CD4-positive, alpha-beta memory T cell (primary cell): ENCODE data around the gene RANBP2. TPM values are rescaled to one million over a fixed set of nuclear protein-coding genes. Genes with fewer than 3 reads are reported as not detected.
"Not testable (repeated sequence)": the region's sequence is repeated elsewhere in the genome, so short reads cannot be mapped to it uniquely, and the experiment has no call there.

ENCODE experiments used
- CTCF ChIA-PET: fragments of 350-600 bp; sonication (Branson Sonifier 250); formaldehyde crosslinking; loops from one replicate; lab custom pipeline; 2021; ENCODE audit warnings: inconsistent platforms; ENCODE audit not compliant: partially characterized antibody; lab: Charles Lee
- POLR2A ChIA-PET: fragments of 350-600 bp; sonication (Branson Sonifier 250); formaldehyde crosslinking; loops from one replicate; lab custom pipeline; 2021; ENCODE audit not compliant: partially characterized antibody; lab: Charles Lee
- DNase-seq, 5 donors: peaks; one replicate each; pipeline versions ENCODE4 v3.0.0 to v3.0.0-alpha.2; 2020 to 2022; ENCODE audit warnings: mixed read lengths in 1 of 5
- H3K27ac ChIP-seq: one replicate; pipeline ENCODE4 v1.7.0; 2013; ENCODE audit warnings: low read depth, low read length
- H3K27me3 ChIP-seq: 2 replicates; pipeline ENCODE4 v1.7.0; 2013; ENCODE audit warnings: mild to moderate bottlenecking, low read length, moderate library complexity; ENCODE audit not compliant: insufficient read depth
- H3K36me3 ChIP-seq: 2 replicates; pipeline ENCODE4 v1.7.0; 2013; ENCODE audit warnings: mild to moderate bottlenecking, low read length, moderate library complexity; ENCODE audit not compliant: insufficient read depth
- H3K4me1 ChIP-seq: 2 replicates; pipeline ENCODE4 v1.7.0; 2013; ENCODE audit warnings: mild to moderate bottlenecking, low read length, moderate library complexity; ENCODE audit not compliant: insufficient read depth
- H3K4me3 ChIP-seq, 2 donors: one replicate each; pipeline ENCODE4 v1.7.0; 2013; ENCODE audit warnings: low read length in 2 of 2, mild to moderate bottlenecking in 1 of 2
- H3K9me3 ChIP-seq, 2 donors: one replicate each; pipeline ENCODE4 v1.7.0; 2013; ENCODE audit warnings: low read length in 2 of 2, control low read depth in 1 of 2; ENCODE audit not compliant: control insufficient read depth in 1 of 2
- H3K27ac Mint-ChIP-seq, 7 donors: one replicate each; pipeline ENCODE4 v1.8.0; 2020 to 2021; ENCODE audit warnings: mixed read lengths in 7 of 7, mild to moderate bottlenecking in 6 of 7, inconsistent platforms in 3 of 7, moderate library complexity in 3 of 7
- H3K27me3 Mint-ChIP-seq, 2 donors: one replicate each; pipeline ENCODE4 v1.8.0; 2020 to 2021; ENCODE audit warnings: mixed read lengths in 2 of 2
- H3K36me3 Mint-ChIP-seq, 2 donors: one replicate each; pipeline ENCODE4 v1.8.0; 2020 to 2021; ENCODE audit warnings: mixed read lengths in 2 of 2, inconsistent platforms in 1 of 2, mild to moderate bottlenecking in 1 of 2
- H3K4me1 Mint-ChIP-seq, 4 donors: one replicate each; pipeline ENCODE4 v1.8.0; 2020 to 2021; ENCODE audit warnings: mixed read lengths in 4 of 4, mild to moderate bottlenecking in 1 of 4
- H3K4me3 Mint-ChIP-seq, 8 donors: one replicate each; pipeline ENCODE4 v1.8.0; 2020 to 2021; ENCODE audit warnings: mixed read lengths in 8 of 8, mild to moderate bottlenecking in 7 of 8, moderate library complexity in 6 of 8, inconsistent platforms in 3 of 8
- H3K9me3 Mint-ChIP-seq, 8 donors: one replicate each; pipeline ENCODE4 v1.8.0; 2020 to 2021; ENCODE audit warnings: mixed read lengths in 8 of 8, mild to moderate bottlenecking in 5 of 8, inconsistent platforms in 3 of 8, moderate library complexity in 1 of 8
- intact Hi-C: fragments of 100-400 bp; cut with micrococcal nuclease; formaldehyde crosslinking; loops from one replicate; pipeline ENCODE4 v1.15.1; 2023
- polyA plus RNA-seq, 2 donors: library from polyadenylated mRNA; unstranded; fragments of 300-500 nt; fragmentation: Illumina TruSeq; gene quantifications; one replicate each; pipeline ENCODE4 v1.2.3, GENCODE V29; 2021
- total RNA-seq, 2 experiments: library from RNA; stranded (reverse); gene quantifications; one replicate each; pipeline ENCODE4 v1.2.3, GENCODE V29; 2021

RANBP2 gene
- total and polyA plus RNA-seq, 4 experiments from 2014 or later = 2.8 to 102 (median 52.6) TPM

DNA sequence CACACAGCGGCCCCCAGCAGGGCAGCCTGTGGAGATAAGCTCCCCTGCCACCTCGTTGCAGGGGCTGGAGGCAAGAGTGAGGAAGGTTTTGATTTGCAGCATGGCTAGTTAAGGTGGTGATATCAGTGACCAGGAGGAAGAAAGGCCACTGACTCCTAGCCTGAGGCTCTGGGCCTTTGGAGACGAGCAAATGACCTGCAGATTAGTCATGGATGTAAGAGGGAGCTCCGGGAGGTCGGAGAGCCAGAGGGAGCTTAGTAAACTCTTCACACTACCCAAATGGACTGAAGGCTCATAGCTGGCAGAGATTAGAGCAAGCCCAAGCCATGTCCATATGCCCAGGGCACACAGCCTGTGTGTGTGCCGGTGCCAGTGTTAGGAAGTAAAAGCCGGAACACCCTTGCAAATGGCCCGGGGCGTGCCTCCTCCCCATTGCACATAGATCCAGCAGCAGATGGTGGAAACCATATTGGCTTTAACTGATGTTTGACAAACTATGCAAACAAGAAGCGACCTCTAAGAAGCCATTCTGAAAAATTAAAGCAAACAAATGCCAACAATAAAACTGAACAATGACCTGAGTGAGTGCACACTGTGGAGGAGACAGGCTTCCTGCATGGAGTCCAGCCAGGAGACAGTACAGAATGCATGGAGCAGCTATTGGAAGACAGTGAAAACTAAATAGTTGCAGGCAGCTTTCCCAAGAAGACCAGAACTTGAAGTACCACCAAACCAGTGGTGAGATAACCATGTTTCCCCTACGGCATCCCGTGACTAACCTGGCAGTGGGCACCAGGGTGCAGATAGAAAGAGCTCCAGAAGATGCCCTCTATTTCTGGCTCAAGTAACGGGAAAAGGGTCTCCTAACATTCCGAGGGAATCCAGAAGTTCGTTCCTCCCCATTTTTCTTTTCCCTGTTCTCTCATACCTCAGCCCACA is 30.2 kb upstream of the RANBP2 start:
- H3K27ac ChIP-seq, DNase-seq: not testable (repeated sequence)

DNA sequence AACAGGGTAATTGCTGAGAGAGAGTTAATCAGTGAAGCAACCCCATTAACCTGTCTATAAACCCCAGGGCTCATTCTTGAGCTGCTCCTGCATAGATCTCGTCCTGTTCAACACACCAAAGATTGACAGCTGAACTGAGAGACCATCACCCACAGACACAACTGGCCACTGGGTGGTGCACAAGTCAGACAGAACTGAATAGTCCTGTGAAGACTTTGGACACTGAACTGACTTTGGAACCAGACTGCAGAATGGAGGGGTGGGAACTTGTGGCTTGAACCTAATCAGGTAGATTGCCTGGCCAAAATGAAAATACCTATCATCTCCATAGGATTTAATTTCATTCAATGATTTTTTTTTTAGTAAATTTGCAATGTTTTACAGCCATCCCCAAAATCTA is 29.3 kb upstream of the RANBP2 start:
- H3K27ac ChIP-seq, H3K36me3 Mint-ChIP-seq, H3K4me1 Mint-ChIP-seq, H3K27me3 ChIP-seq, POLR2A ChIA-PET, H3K36me3 ChIP-seq, DNase-seq, H3K4me1 ChIP-seq, intact Hi-C loops, H3K27me3 Mint-ChIP-seq, H3K9me3 ChIP-seq, H3K4me3 Mint-ChIP-seq, CTCF ChIA-PET, H3K4me3 ChIP-seq, H3K9me3 Mint-ChIP-seq: not testable (repeated sequence)
- H3K27ac Mint-ChIP-seq = peak overlapping the region in 1 of 7 donors; percentile 22

More for the DNA sequence above, 30.2 kb upstream of the RANBP2 start:
- H3K4me1 Mint-ChIP-seq, H3K27me3 Mint-ChIP-seq, H3K27me3 ChIP-seq, H3K9me3 Mint-ChIP-seq, POLR2A ChIA-PET, H3K4me3 ChIP-seq, H3K36me3 ChIP-seq, H3K4me3 Mint-ChIP-seq, H3K4me1 ChIP-seq, H3K9me3 ChIP-seq, intact Hi-C loops, CTCF ChIA-PET: not testable (repeated sequence)
- peak overlapping the region in 3 of 7 donors; percentile 70 to 88 (median 71) for H3K27ac Mint-ChIP-seq
- H3K36me3 Mint-ChIP-seq = peaks cover 4 to 11% of the 10 kb centered on the region in 2 donors

DNA sequence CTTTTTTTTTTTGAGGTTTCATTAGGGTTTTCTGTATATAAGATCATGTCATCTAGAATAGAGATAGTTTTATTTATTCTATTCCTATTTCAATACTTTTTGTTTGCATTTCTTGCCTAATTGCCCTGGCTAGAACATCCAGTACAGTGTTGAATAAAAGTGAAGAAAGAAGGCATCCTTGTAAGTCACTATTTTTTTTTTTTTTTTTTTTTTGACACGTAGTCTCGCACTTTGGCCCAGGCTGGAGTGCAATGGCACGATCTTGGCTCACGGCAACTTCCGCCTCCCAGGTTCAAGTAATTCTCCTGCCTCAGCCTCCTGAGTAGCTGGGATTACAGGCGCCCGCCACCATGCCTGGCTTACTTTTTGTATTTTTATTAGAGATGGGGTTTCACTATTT is 27.8 kb upstream of the RANBP2 start:
- H3K27me3 Mint-ChIP-seq = no peaks in the 10 kb centered on the region
- H3K9me3 Mint-ChIP-seq = no peaks in the 10 kb centered on the region
- Histone ChIP-seq H3K27me3 (no peaks in the 10 kb centered on the region), H3K9me3 (no peaks in the 10 kb centered on the region), H3K4me1 (no peaks in the 10 kb centered on the region), H3K4me3 (no peak overlapping the region), H3K36me3 (no peaks in the 10 kb centered on the region), H3K27ac (no peak overlapping the region)
- no peaks in the 10 kb centered on the region for H3K36me3 Mint-ChIP-seq
- H3K4me1 Mint-ChIP-seq = peaks cover 0 to 1% (median 0%) of the 10 kb centered on the region in 4 donors
- H3K4me3 Mint-ChIP-seq = no peak overlapping the region
- no peak for DNase-seq
- intact Hi-C loops = no loop called here
- no peak overlapping the region for H3K27ac Mint-ChIP-seq
- POLR2A ChIA-PET = no interaction called here
- CTCF ChIA-PET = interaction anchor here (0.7 to 0.9 kb wide), 2 partner anchors 55 to 340 kb away, joined by 3 to 4 read pairs; no protein-coding TSS in a partner anchor

- Mint-ChIP-seq H3K4me1 (no peaks in the 10 kb centered on the region), H3K9me3 (peaks cover 0 to 6% (median under 1%) of the 10 kb centered on the region in 8 donors), H3K27me3 (no peaks in the 10 kb centered on the region), H3K27ac (no peak overlapping the region), H3K36me3 (no peaks in the 10 kb centered on the region), H3K4me3 (no peak overlapping the region)
- H3K27me3 ChIP-seq = no peaks in the 10 kb centered on the region
- no peak for DNase-seq
- no peak overlapping the region for H3K27ac ChIP-seq
- no peaks in the 10 kb centered on the region for H3K4me1 ChIP-seq
- ChIA-PET CTCF (no interaction called here), POLR2A (no interaction called here)
- no peaks in the 10 kb centered on the region for H3K36me3 ChIP-seq
- H3K9me3 ChIP-seq = no peaks in the 10 kb centered on the region
- no peak overlapping the region for H3K4me3 ChIP-seq
- intact Hi-C loops = no loop called here
Observed at GRCh38 chr2:108701208-108701607, 18.1 kb upstream of the RANBP2 start.

DNA sequence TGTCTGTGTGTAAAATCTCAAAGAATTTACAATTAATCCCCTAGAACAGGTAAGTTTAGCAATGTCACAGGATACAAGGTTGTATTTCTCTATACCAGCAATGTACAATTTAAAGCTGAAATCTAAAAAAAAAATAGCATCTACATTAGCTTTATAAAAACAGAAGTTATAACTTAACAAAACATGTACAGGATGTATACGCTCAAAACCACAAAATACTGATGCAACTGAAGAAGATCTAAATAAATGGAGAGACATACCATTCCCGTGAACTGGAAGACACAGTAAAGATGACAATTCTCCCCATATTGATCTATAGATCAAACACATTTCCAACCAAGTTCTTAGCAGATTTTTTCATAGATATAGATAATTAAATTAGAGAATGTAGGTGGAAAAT is 17.5 kb upstream of the RANBP2 start:
- ChIA-PET CTCF (no interaction called here), POLR2A (no interaction called here)
- Histone ChIP-seq H3K27ac (no peak overlapping the region), H3K4me3 (no peak overlapping the region), H3K36me3 (no peaks in the 10 kb centered on the region), H3K4me1 (no peaks in the 10 kb centered on the region), H3K27me3 (no peaks in the 10 kb centered on the region), H3K9me3 (no peaks in the 10 kb centered on the region)
- Mint-ChIP-seq H3K4me3 (no peak overlapping the region), H3K27ac (no peak overlapping the region), H3K4me1 (no peaks in the 10 kb centered on the region), H3K27me3 (no peaks in the 10 kb centered on the region), H3K9me3 (peaks cover 0 to 10% (median 4%) of the 10 kb centered on the region in 8 donors), H3K36me3 (no peaks in the 10 kb centered on the region)
- DNase-seq = no peak
- intact Hi-C loops = no loop called here

DNA sequence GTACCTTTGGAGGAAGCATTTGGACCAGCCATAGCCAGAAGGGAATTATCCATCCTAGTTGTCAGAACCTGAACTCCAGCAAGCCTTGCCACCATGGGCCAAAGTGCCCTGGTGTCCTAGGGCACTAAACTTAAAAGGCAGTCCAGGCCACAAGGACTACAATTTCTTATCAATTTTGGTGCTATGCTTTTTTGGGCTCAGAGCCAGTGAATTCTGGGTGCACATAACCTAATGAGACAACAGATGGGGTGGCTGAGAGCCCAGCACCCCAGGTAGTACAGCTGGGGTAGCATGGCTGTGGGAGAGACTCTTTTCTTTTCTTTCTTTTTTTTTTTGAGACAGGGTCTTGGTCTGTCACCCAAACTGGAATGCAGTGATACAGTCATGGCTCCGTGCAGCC is 14.4 kb upstream of the RANBP2 start:
- Mint-ChIP-seq H3K27ac (no peak overlapping the region), H3K27me3 (peaks cover 0 to 3% of the 10 kb centered on the region in 2 donors), H3K4me3 (no peak overlapping the region), H3K4me1 (no peaks in the 10 kb centered on the region), H3K9me3 (peaks cover 0 to 22% (median 11%) of the 10 kb centered on the region in 8 donors), H3K36me3 (peaks cover 0 to 4% of the 10 kb centered on the region in 2 donors)
- no peak overlapping the region for H3K4me3 ChIP-seq
- no peak overlapping the region for H3K27ac ChIP-seq
- H3K27me3 ChIP-seq = no peaks in the 10 kb centered on the region
- H3K36me3 ChIP-seq = no peaks in the 10 kb centered on the region
- DNase-seq = no peak
- H3K9me3 ChIP-seq = no peaks in the 10 kb centered on the region
- POLR2A ChIA-PET = no interaction called here
- CTCF ChIA-PET = no interaction called here
- no peaks in the 10 kb centered on the region for H3K4me1 ChIP-seq
- intact Hi-C loops = no loop called here

GRCh38 chr2:108707300-108707699 is 12.0 kb upstream of the RANBP2 start:
- peaks cover 0 to 22% (median 11%) of the 10 kb centered on the region in 8 donors for H3K9me3 Mint-ChIP-seq
- ChIA-PET CTCF (interaction anchor here (1.2 kb wide), 1 partner anchor 70 kb away, joined by 3 read pairs; no protein-coding TSS in a partner anchor), POLR2A (interaction anchor here (0.7 kb wide), 1 partner anchor 12 kb away, joined by 3 read pairs; the partner anchor contains the start of gene RANBP2)
- intact Hi-C loops = no loop called here
- H3K4me3 ChIP-seq = no peak overlapping the region
- no peaks in the 10 kb centered on the region for H3K4me1 Mint-ChIP-seq
- H3K36me3 Mint-ChIP-seq = peaks cover 0 to 4% of the 10 kb centered on the region in 2 donors
- H3K4me1 ChIP-seq = no peaks in the 10 kb centered on the region
- no peak overlapping the region for H3K27ac ChIP-seq
- H3K4me3 Mint-ChIP-seq = no peak overlapping the region
- DNase-seq = no peak
- H3K36me3 ChIP-seq = no peaks in the 10 kb centered on the region
- H3K27me3 Mint-ChIP-seq = peaks cover 0 to 3% of the 10 kb centered on the region in 2 donors
- H3K9me3 ChIP-seq = no peaks in the 10 kb centered on the region
- H3K27ac Mint-ChIP-seq = no peak overlapping the region
- no peaks in the 10 kb centered on the region for H3K27me3 ChIP-seq
